ENCODE results near the gene RSBN1L. TPM values are rescaled to one million over a fixed set of nuclear protein-coding genes. Genes with fewer than 3 reads are reported as not detected.
A peak's percentile ranks its signal among the peaks of the same experiment; 100 is the strongest.

Gene RSBN1L
- total and polyA plus RNA-seq, 2 donors (not counting 3 experiments of a cell fraction or from before 2014, with no cell fraction given) = 3.0 to 13.1 TPM

DNA sequence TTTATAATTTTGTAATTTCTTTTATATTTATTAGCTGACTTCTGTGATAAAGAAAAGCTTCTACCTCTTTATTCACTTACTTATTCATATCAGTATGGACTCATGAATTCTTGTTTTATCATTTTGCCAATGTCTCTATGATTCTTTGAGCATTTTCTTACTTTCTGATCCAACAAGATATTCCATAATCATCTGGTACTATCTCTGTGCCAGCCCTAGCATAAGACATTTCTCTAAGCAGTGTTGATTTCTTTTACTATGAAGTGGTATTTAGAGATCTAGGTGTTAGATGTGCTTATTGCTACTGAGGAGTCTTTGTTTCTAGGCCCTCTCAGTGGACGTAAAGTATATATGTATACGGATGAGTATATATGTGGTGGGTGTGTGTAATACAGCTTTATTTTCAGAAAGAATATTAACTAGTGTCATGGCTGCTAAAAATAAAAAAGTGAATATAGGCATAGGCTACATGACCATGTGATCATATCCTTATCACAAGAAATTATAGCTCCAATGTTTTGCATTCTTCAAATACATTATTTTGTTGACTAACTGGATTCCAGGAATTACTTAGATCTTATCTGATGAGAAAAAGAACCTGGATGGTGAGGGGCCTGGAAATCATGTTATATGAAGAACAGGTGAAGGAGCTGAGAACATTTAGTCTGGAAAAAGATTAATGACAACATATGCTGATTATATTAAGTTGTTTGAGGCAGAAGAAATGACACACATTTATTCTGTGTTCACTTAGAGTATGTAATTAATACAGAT lies 115.4 kb downstream of the RSBN1L start:
- Histone ChIP-seq H3K9me3 (replicated peaks; ENCODE audit: control insufficient read depth, insufficient read depth, low read length) (no peaks in the 10 kb centered on the region), H3K4me2 (ENCODE audit: insufficient read depth, low read length) (peak overlapping the region; percentile 62), H3K79me2 (ENCODE audit: control insufficient read depth, insufficient read depth, low read length) (peaks cover 44% of the 10 kb centered on the region), H3K9me1 (replicated peaks; ENCODE audit: control insufficient read depth, extremely low read depth, insufficient read depth, low read length) (no peaks in the 10 kb centered on the region), H3K27me3 (ENCODE audit: control insufficient read depth in 2 of 2, insufficient read depth in 2 of 2, low read length in 2 of 2) (no peaks in the 10 kb centered on the region), H4K20me1 (replicated peaks; ENCODE audit: control insufficient read depth, extremely low read depth, insufficient read depth, low read length) (no peaks in the 10 kb centered on the region), H2AFZ (ENCODE audit: low read depth, low read length) (no peak overlapping the region), H3K4me1 (ENCODE audit: control insufficient read depth, extremely low read depth, insufficient read depth, low read length) (peaks cover 9% of the 10 kb centered on the region), H3K36me3 (ENCODE audit: control insufficient read depth in 2 of 2, extremely low read depth in 1 of 2, insufficient read depth in 2 of 2, low read length in 2 of 2) (no peaks in the 10 kb centered on the region), H3K27ac (ENCODE audit: insufficient read depth, low read depth, low read length) (peak overlapping the region; percentile 55), H3K4me3 (replicated peaks in 1 of 3; ENCODE audit: insufficient read depth in 1 of 3, low read depth in 1 of 3, low read length in 3 of 3) (no peak overlapping the region), H3K9ac (replicated peaks; ENCODE audit: extremely low read depth, insufficient read depth, low read length) (no peak overlapping the region)
- ChIA-PET CTCF (interaction anchor here (0.9 to 1.4 kb wide), 8 partner anchors 9 to 160 kb away, joined by 3 to 6 read pairs (median 3); partner anchors contain the start of genes PHTF2 and TMEM60), POLR2A (interaction anchor here (0.5 to 1.9 kb wide), 2 partner anchors 13 to 50 kb away, joined by 4 read pairs; partner anchors contain the start of genes PHTF2 and TMEM60)
- dilution Hi-C loops (cut with MboI; ENCODE audit: extremely low pct_ligation_motif_present, low sequenced_read_pairs) (no loop called here), intact Hi-C loops (cut with micrococcal nuclease) (loop anchor here (1.0 kb wide), 1 partner anchor 23 kb away; no protein-coding TSS in a partner anchor)
- peak; percentile 43 for DNase-seq (ENCODE audit: low read depth, low spot score)
- no peak for TF ChIP-seq EZH2 (IDR thresholded peaks at IDR 0.05; ENCODE audit: borderline replicate concordance, low read depth, low read length, severe bottlenecking)
- TF ChIP-seq, protein P1, sequence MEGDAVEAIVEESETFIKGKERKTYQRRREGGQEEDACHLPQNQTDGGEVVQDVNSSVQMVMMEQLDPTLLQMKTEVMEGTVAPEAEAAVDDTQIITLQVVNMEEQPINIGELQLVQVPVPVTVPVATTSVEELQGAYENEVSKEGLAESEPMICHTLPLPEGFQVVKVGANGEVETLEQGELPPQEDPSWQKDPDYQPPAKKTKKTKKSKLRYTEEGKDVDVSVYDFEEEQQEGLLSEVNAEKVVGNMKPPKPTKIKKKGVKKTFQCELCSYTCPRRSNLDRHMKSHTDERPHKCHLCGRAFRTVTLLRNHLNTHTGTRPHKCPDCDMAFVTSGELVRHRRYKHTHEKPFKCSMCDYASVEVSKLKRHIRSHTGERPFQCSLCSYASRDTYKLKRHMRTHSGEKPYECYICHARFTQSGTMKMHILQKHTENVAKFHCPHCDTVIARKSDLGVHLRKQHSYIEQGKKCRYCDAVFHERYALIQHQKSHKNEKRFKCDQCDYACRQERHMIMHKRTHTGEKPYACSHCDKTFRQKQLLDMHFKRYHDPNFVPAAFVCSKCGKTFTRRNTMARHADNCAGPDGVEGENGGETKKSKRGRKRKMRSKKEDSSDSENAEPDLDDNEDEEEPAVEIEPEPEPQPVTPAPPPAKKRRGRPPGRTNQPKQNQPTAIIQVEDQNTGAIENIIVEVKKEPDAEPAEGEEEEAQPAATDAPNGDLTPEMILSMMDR (IDR thresholded peaks at IDR 0.05; ENCODE audit: extremely low read depth in 1 of 2, insufficient read depth in 1 of 2, low read depth in 1 of 2, low read length in 2 of 2) = no peak
- TF ChIP-seq GATA2 (IDR thresholded peaks at IDR 0.05; ENCODE audit: insufficient read depth, insufficient read length, low read depth, low read length) = no peak
- TF ChIP-seq JUN (IDR thresholded peaks at IDR 0.05; ENCODE audit: borderline replicate concordance, insufficient read depth, insufficient read length, low read depth) = peak; percentile 1
- TF ChIP-seq FOS (IDR thresholded peaks at IDR 0.05; ENCODE audit: borderline replicate concordance, insufficient read depth, low read length) = no peak
- TF ChIP-seq, protein P2, sequence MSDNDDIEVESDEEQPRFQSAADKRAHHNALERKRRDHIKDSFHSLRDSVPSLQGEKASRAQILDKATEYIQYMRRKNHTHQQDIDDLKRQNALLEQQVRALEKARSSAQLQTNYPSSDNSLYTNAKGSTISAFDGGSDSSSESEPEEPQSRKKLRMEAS (IDR thresholded peaks at IDR 0.05; ENCODE audit: insufficient read depth, insufficient read length) = no peak
- no peak for TF ChIP-seq POLR2A (IDR thresholded peaks at IDR 0.05; ENCODE audit: low read depth, low read length)
- TF ChIP-seq MYC (IDR thresholded peaks at IDR 0.05; ENCODE audit: low read depth, low read length) = no peak
- no peak for FAIRE-seq
- BruUV-seq (replicated peaks) = TSS peak; percentile 12
